ENCODE data around the gene SLC7A1. TPM values are rescaled to one million over a fixed set of nuclear protein-coding genes. Genes with fewer than 3 reads are reported as not detected.

Gene SLC7A1
- polyA plus RNA-seq, 3 donors = 0.89 to 2.2 (median 0.92) TPM

DNA sequence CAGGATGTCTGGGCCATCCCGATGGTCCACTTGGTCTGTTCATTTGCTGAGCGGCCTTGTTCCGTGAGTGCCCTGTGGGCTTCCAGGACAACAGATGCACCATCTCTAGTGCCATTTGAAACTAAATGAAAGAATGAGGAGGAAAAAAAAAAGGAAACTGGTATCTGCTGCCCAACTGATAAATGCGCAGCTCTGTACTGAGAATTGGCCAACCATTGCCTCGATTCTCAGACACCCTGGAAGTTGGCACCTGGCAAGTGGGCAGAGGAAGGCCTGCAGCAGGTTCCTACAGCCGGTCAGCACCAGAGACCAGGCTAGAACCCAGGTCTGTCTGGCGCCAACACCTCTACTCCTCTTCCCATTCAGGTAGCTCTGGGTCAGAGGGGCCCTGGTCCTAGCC, 18.9 kb downstream of the SLC7A1 start:
- no peaks in the 10 kb centered on the region for H3K27me3 Mint-ChIP-seq (ENCODE audit: low read depth in 3 of 3)
- DNase-seq = no peak
- H3K4me1 ChIP-seq (ENCODE audit: control insufficient read depth in 1 of 2, insufficient read depth in 2 of 2, low read length in 2 of 2) = peaks cover 0 to 8% of the 10 kb centered on the region in 2 donors
- H3K9me3 Mint-ChIP-seq = no peaks in the 10 kb centered on the region
- H3K4me1 Mint-ChIP-seq = peaks cover 13% of the 10 kb centered on the region
- no peak overlapping the region for H3K4me2 ChIP-seq (replicated peaks; ENCODE audit: extremely low read depth, low read length, poor library complexity, severe bottlenecking)
- H2AFZ ChIP-seq (ENCODE audit: insufficient read depth, low read depth, low read length, poor library complexity, severe bottlenecking) = no peak overlapping the region
- peaks cover 2 to 13% of the 10 kb centered on the region in 2 donors for H3K36me3 Mint-ChIP-seq
- intact Hi-C loops (cut with micrococcal nuclease) = no loop called here
- H3K27ac Mint-ChIP-seq = no peak overlapping the region
- peaks cover 93% of the 10 kb centered on the region for H3K79me2 ChIP-seq (ENCODE audit: insufficient read depth, low read length)
- no peak overlapping the region for H3K27ac ChIP-seq (ENCODE audit: low read depth in 1 of 2, low read length in 2 of 2)
- WGBS (ENCODE audit: insufficient coverage) = 98% methylated on average over 7 of the region's 7 CpGs
- no peak overlapping the region for H3K4me3 Mint-ChIP-seq
- no peaks in the 10 kb centered on the region for H4K20me1 ChIP-seq (ENCODE audit: insufficient read depth, low read length)
- H3K4me3 ChIP-seq (replicated peaks in 1 of 3; ENCODE audit: low read depth in 2 of 3, low read length in 3 of 3) = no peak overlapping the region
- H3K9ac ChIP-seq (ENCODE audit: insufficient read depth, low read length, poor library complexity, severe bottlenecking) = no peak overlapping the region
- TF ChIP-seq, protein P1, sequence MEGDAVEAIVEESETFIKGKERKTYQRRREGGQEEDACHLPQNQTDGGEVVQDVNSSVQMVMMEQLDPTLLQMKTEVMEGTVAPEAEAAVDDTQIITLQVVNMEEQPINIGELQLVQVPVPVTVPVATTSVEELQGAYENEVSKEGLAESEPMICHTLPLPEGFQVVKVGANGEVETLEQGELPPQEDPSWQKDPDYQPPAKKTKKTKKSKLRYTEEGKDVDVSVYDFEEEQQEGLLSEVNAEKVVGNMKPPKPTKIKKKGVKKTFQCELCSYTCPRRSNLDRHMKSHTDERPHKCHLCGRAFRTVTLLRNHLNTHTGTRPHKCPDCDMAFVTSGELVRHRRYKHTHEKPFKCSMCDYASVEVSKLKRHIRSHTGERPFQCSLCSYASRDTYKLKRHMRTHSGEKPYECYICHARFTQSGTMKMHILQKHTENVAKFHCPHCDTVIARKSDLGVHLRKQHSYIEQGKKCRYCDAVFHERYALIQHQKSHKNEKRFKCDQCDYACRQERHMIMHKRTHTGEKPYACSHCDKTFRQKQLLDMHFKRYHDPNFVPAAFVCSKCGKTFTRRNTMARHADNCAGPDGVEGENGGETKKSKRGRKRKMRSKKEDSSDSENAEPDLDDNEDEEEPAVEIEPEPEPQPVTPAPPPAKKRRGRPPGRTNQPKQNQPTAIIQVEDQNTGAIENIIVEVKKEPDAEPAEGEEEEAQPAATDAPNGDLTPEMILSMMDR (IDR thresholded peaks at IDR 0.05) = no peak
- no peaks in the 10 kb centered on the region for H3K9me3 ChIP-seq (replicated peaks in 1 of 2; ENCODE audit: control insufficient read depth in 1 of 2, insufficient read depth in 1 of 2, low read length in 2 of 2)
- H3K36me3 ChIP-seq (replicated peaks in 1 of 2; ENCODE audit: control insufficient read depth in 1 of 2, insufficient read depth in 2 of 2, low read length in 2 of 2) = no peaks in the 10 kb centered on the region
- no peaks in the 10 kb centered on the region for H3K27me3 ChIP-seq (ENCODE audit: control insufficient read depth in 2 of 2, insufficient read depth in 2 of 2, low read length in 2 of 2)

DNA sequence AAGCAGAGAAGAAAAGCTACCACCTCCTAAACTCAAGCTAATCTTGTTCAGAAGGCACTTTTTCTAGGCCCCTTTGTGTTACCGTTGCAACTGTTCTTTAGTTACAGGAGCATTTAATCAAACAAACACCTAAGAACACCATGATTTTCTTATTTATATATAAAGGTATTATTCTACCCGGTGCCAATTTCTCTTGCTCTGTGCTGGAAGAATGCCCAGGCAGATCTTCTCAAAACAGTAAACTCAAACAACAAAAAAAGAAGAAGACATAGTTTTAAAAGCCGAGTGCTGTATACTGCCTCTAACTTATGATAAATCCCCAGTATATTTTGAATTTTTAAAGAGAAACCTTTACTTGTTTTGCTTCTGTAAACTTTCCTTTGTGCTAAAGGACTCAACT, 20.4 kb downstream of the SLC7A1 start:
- Histone ChIP-seq H3K9ac (ENCODE audit: insufficient read depth, low read length, poor library complexity, severe bottlenecking) (no peak overlapping the region), H3K79me2 (ENCODE audit: insufficient read depth, low read length) (peaks cover 93% of the 10 kb centered on the region), H3K4me1 (ENCODE audit: control insufficient read depth in 1 of 2, insufficient read depth in 2 of 2, low read length in 2 of 2) (peaks cover 0 to 8% of the 10 kb centered on the region in 2 donors), H3K4me3 (replicated peaks in 1 of 3; ENCODE audit: low read depth in 2 of 3, low read length in 3 of 3) (no peak overlapping the region), H4K20me1 (ENCODE audit: insufficient read depth, low read length) (no peaks in the 10 kb centered on the region), H2AFZ (ENCODE audit: insufficient read depth, low read depth, low read length, poor library complexity, severe bottlenecking) (no peak overlapping the region), H3K27me3 (ENCODE audit: control insufficient read depth in 2 of 2, insufficient read depth in 2 of 2, low read length in 2 of 2) (no peaks in the 10 kb centered on the region), H3K9me3 (replicated peaks in 1 of 2; ENCODE audit: control insufficient read depth in 1 of 2, insufficient read depth in 1 of 2, low read length in 2 of 2) (no peaks in the 10 kb centered on the region), H3K36me3 (replicated peaks in 1 of 2; ENCODE audit: control insufficient read depth in 1 of 2, insufficient read depth in 2 of 2, low read length in 2 of 2) (no peaks in the 10 kb centered on the region), H3K27ac (ENCODE audit: low read depth in 1 of 2, low read length in 2 of 2) (no peak overlapping the region), H3K4me2 (replicated peaks; ENCODE audit: extremely low read depth, low read length, poor library complexity, severe bottlenecking) (no peak overlapping the region)
- Mint-ChIP-seq H3K27me3 (ENCODE audit: low read depth in 3 of 3) (no peaks in the 10 kb centered on the region), H3K4me1 (peaks cover 13% of the 10 kb centered on the region), H3K36me3 (peaks cover 0 to 10% of the 10 kb centered on the region in 2 donors), H3K27ac (peak overlapping the region in 1 of 7 donors; percentile 2), H3K9me3 (no peaks in the 10 kb centered on the region), H3K4me3 (no peak overlapping the region)
- intact Hi-C loops (cut with micrococcal nuclease) = no loop called here
- TF ChIP-seq, protein P1 (IDR thresholded peaks at IDR 0.05) = no peak
- WGBS (ENCODE audit: insufficient coverage) = no CpG with 5 or more reads among the region's 3 CpGs
- DNase-seq = no peak

All from CD14-positive monocyte (primary cell).